Mesothelial cell of epicardium (in vitro differentiated cells): ENCODE data around the gene LYL1. TPM values are rescaled to one million over a fixed set of nuclear protein-coding genes. Genes with fewer than 3 reads are reported as not detected.

Experiments
- DNase-seq, 2 experiments: peaks; one replicate each; pipeline ENCODE4 v3.0.0; 2021; ENCODE audit warnings: low spot score in 2 of 2; ENCODE audit not compliant: unreplicated experiment in 2 of 2
- H3K27ac Mint-ChIP-seq: 2 replicates; pipeline ENCODE4 v1.8.0; 2021; ENCODE audit warnings: mixed read lengths
- H3K27me3 Mint-ChIP-seq: 2 replicates; pipeline ENCODE4 v1.8.0; 2021; ENCODE audit warnings: low read depth, mixed read lengths
- H3K36me3 Mint-ChIP-seq: 2 replicates; pipeline ENCODE4 v1.8.0; 2021; ENCODE audit warnings: mixed read lengths
- H3K4me1 Mint-ChIP-seq: 2 replicates; pipeline ENCODE4 v1.8.0; 2021; ENCODE audit warnings: mixed read lengths
- H3K4me3 Mint-ChIP-seq: 2 replicates; pipeline ENCODE4 v1.8.0; 2021; ENCODE audit warnings: mild to moderate bottlenecking, moderate library complexity, mixed read lengths
- H3K9me3 Mint-ChIP-seq: 2 replicates; pipeline ENCODE4 v1.8.0; 2021; ENCODE audit warnings: mixed read lengths
- CTCF ChIP-seq: fragments of 200-600 bp; sonication (generic); IDR thresholded peaks from one replicate; pipeline ENCODE4 v1.5.0; 2021; ENCODE audit warnings: antibody characterized with exemption; ENCODE audit not compliant: unreplicated experiment
- total RNA-seq: library from RNA; stranded (reverse); gene quantifications from 3 replicates; pipeline ENCODE4 v1.2.1, GENCODE V29; 2021

Gene LYL1
- total RNA-seq, 1 donor from 2014 or later, result 4.0 TPM

GRCh38 chr19:13138171-13138915, 35.7 kb upstream of the LYL1 start:
- H3K27ac Mint-ChIP-seq, result no peak overlapping the region

GRCh38 chr19:13137290-13137794, 34.7 kb upstream of the LYL1 start:
- Mint-ChIP-seq H3K9me3 (no peaks in the 10 kb centered on the region), H3K4me3 (no peak overlapping the region), H3K27me3 (no peaks in the 10 kb centered on the region), H3K4me1 (no peaks in the 10 kb centered on the region), H3K27ac (no peak overlapping the region), H3K36me3 (peaks cover 15% of the 10 kb centered on the region)
- DNase-seq, result no peak
- TF ChIP-seq CTCF, result no peak

More at GRCh38 chr19:13138171-13138915, 35.7 kb upstream of the LYL1 start:
- no peaks in the 10 kb centered on the region for H3K9me3 Mint-ChIP-seq
- H3K4me1 Mint-ChIP-seq, result no peaks in the 10 kb centered on the region
- H3K36me3 Mint-ChIP-seq, result peaks cover 15% of the 10 kb centered on the region
- TF ChIP-seq CTCF, result no peak
- H3K27me3 Mint-ChIP-seq, result no peaks in the 10 kb centered on the region
- no peak overlapping the region for H3K4me3 Mint-ChIP-seq
- no peak for DNase-seq

GRCh38 chr19:13135068-13136062, 32.7 kb upstream of the LYL1 start:
- TF ChIP-seq CTCF, result no peak
- no peaks in the 10 kb centered on the region for H3K27me3 Mint-ChIP-seq
- H3K4me1 Mint-ChIP-seq, result no peaks in the 10 kb centered on the region
- peaks cover 9% of the 10 kb centered on the region for H3K36me3 Mint-ChIP-seq
- H3K4me3 Mint-ChIP-seq, result no peak overlapping the region
- no peak for DNase-seq
- no peak overlapping the region for H3K27ac Mint-ChIP-seq
- H3K9me3 Mint-ChIP-seq, result no peaks in the 10 kb centered on the region

DNA sequence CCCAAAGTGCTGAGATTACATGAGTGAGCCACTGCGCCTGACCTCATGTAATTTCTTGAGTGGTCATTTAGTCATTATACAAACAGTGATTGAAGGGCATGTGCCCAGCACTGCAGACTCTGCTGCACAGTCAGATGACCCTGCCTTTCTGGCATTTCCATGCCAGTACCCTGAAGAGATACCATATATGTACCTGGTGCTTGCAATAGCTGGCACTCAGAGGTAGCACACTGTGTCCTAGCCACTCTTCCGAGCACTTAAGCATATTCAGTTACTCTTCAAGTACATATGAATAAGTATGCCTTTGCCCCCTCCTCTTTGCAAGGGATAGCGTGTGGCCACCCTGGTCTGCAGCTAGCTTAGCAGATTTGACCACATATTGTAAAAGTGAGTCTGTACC, 32.0 kb upstream of the LYL1 start:
- Mint-ChIP-seq H3K4me3 (no peak overlapping the region), H3K27me3 (no peaks in the 10 kb centered on the region), H3K27ac (no peak overlapping the region), H3K4me1 (no peaks in the 10 kb centered on the region), H3K36me3 (peaks cover 8% of the 10 kb centered on the region), H3K9me3 (no peaks in the 10 kb centered on the region)
- no peak for TF ChIP-seq CTCF
- no peak for DNase-seq

DNA sequence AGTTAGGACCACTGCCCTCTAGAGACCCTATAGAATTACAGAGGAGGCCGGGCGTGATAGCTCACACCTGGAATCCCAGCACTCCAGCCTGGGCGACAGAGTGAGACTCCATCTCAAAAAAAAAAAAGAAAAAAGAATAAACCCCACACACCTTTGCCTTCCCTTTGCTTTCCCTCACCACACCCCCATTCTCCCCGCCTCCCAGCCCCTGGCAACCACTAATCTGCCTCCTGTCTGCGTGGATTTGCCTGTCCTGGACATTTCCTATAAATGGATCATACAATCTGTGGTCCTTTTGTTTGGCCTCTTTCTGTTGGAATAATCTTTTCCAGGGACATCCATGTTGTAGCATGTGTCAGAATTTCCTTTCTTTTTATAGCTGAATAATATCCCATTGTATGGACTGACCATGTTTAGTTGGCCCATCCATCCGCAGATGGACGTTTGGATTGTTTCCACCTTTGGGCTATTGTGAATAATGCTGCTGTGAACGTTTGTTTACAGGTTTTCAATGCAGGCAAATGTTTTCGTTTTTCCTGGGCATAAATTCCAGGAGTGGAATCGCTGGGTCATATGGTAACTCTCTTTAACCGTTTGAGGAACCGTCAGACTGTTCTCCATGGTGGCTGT, 30.7 kb upstream of the LYL1 start:
- H3K27ac Mint-ChIP-seq, result peak overlapping the region; percentile 3
- H3K4me1 Mint-ChIP-seq, result no peaks in the 10 kb centered on the region
- no peak overlapping the region for H3K4me3 Mint-ChIP-seq
- peaks cover 7% of the 10 kb centered on the region for H3K36me3 Mint-ChIP-seq
- TF ChIP-seq CTCF, result no peak
- no peaks in the 10 kb centered on the region for H3K9me3 Mint-ChIP-seq
- no peaks in the 10 kb centered on the region for H3K27me3 Mint-ChIP-seq
- DNase-seq, result no peak
